ENCODE results near the gene MAP2.
"Not testable (repeated sequence)": the region's sequence is repeated elsewhere in the genome, so short reads cannot be mapped to it uniquely, and the experiment has no call there.

Gene MAP2

DNA sequence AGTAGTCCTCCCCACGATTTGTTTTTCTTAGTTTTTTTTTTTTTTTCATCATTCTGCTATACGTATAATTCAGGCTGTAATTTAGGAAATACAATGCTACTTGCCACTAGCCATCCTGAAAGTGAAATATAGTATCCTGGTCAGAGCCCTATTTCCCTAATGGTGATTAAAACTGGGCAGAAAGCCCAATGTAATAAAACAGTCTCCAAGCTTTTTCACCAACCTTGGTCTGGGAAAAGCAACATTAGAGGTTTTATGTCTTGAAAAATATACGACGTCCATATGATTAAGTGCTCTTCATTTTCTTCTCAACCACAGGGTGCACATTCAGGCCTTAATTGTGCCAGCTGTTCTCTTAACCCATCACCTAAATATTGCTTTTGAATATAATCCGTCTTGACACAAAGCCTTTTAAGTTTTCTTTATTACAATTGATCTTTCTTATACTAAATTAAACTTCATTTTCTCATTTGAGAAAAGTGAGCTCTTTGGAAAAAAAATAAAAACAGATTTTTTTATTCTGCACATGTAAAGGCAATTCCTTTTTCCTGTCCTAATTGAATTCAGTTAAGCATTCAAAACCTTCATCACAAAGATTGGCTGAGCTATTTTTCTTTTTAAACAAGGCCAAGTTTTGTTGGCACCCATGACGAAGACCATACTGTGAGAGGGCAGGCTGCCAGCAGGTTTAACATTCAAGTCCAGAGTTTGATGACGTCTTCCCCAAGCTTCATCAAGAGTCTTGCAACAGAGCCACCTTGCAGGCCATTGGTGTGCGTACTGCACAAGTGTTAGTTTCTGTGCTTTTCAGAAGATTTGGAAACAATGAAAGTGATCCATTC lies 52.7 kb downstream of the MAP2 start:
- no peak for FAIRE-seq

DNA sequence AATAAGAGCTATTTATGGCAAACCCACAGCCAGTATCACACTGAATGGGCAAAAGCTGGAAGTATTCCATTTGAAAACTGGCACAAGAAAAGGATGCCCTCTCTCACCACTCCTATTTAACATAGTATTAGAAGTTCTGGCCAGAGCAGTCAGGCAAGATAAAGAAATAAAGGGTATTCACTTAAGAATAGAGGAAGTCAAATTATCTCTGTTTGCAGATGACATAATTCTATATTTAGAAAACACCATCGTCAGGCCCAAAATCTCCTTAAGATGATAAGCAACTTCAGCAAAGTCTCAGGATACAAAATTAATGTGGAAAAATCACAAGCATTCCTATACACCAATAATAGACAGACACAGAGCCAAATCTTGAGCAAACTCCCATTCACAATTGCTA lies 68.4 kb downstream of the MAP2 start:
- not testable (repeated sequence) for FAIRE-seq

- FAIRE-seq, result not testable (repeated sequence)
These were observed 71.3 kb downstream of the MAP2 start for GRCh38 chr2:209495068-209495620.

DNA sequence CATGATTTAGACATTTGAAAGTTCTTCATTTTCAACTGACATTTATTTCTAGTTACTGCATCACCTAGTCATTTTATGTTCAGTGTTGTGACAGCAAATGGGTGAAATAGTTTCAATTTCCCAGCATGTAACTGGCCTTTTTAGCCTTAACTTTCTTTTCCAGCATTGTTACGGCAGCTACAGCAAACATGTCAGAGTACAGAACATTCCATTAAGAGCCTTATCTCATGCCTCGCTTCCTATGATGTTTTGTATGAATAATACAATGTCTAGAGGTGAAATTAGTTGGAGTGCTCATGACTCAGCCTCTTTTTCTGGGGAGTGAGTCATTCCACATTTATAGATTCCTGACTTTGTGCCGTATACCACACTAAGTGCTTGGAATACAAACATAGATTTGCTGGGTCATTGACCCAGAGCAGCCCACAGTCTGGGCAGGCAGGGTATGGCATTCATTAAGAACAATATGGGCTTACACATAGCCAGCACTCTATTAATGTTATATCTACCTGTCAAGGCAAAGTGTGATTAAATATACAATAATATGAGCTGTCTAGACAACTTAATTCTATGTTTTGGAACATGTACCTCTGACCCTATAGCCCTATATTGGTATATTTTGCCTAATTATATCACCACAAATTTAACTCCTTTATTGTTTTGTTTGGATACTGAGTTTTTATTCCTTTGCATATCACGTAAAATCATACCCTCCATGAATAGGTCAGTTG lies 72.2 kb downstream of the MAP2 start:
- FAIRE-seq, result no peak

DNA sequence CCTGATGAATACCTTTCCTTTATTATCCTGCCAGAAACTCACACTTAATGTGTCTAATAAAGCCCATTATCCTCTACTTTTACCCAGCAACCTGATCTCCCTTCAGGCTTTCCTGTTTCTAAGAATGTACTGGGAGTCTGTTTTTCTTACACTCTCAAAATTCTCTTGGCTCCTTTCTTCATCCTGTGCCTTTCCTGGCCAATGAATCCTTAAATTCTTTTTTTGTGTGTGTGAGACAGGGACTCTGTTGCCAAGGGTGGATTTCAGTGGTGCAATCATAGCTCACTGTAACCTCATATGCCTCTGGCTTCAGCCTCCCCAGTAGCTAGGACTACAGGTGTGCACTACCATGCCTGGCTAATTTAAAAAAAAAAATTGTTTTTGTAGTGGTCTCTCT lies 72.7 kb downstream of the MAP2 start:
- FAIRE-seq, result no peak

GRCh38 chr2:209498614-209499013 lies 74.8 kb downstream of the MAP2 start:
- no peak for FAIRE-seq

GRCh38 chr2:209499069-209499468 lies 75.2 kb downstream of the MAP2 start:
- no peak for FAIRE-seq

GRCh38 chr2:209501579-209501978 lies 77.7 kb downstream of the MAP2 start:
- FAIRE-seq, result no peak

GRCh38 chr2:209505410-209505809 lies 81.6 kb downstream of the MAP2 start:
- no peak for FAIRE-seq

DNA sequence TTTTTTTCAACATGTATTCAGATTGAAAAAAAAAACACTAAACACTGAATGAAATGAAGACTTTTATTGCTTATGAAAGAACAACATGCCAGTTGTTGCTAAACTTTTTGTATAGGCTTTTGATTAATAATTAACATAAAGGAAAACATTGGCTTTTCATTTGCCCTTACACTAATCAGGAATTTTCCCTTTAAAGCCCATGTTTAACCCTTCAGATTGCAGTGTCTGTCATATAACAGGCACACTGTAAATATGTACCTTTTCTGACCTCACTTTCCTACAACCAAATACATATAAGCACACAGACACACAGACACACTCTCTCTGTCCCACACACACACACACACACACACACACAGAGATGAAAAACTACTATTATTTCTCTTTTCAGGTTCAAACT lies 84.4 kb downstream of the MAP2 start:
- FAIRE-seq, result no peak

- FAIRE-seq, result no peak
These were observed 87.8 kb downstream of the MAP2 start for GRCh38 chr2:209511637-209512036.

DNA sequence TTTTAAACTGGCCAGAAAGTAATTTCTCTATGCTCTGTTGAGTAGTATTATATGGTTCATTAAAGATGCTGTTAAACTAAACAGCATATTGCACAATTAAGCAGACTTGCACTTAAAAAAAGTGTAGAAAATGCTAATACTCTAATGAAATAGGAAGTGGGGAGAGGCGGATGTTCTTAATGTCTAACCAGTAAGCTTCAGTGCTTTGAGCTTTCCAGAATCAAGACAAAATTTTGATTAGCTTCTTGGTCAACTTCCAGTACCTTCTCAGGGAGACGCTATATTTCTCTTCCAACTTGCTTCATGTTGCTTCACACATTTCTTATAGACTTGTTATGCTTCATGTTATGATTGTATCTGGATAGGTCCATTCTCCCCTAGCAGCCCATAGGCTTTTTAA lies 89.1 kb downstream of the MAP2 start:
- no peak for FAIRE-seq

- FAIRE-seq, result no peak
These were observed 93.6 kb downstream of the MAP2 start for GRCh38 chr2:209517436-209517835.

- FAIRE-seq, result no peak
These were observed 95.4 kb downstream of the MAP2 start for GRCh38 chr2:209519271-209519670.

DNA sequence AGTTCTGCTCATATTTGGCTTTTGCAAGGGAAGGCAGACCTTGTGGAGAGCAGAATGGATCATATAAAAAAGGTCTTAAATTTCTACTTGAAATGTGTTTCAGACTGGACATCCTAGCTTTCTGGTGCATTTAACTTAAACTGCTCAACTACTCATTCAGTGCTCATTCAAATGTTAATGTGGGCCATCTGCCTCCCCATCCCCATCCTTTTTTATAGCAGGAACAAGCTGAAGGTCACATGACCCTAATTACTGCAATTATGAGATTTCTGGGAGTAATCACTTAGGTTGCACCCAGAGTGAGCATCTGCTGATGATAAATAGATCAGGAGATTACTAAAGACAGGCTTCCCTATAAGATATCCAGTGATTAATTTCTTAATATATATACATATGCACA lies 96.1 kb downstream of the MAP2 start:
- FAIRE-seq, result no peak

DNA sequence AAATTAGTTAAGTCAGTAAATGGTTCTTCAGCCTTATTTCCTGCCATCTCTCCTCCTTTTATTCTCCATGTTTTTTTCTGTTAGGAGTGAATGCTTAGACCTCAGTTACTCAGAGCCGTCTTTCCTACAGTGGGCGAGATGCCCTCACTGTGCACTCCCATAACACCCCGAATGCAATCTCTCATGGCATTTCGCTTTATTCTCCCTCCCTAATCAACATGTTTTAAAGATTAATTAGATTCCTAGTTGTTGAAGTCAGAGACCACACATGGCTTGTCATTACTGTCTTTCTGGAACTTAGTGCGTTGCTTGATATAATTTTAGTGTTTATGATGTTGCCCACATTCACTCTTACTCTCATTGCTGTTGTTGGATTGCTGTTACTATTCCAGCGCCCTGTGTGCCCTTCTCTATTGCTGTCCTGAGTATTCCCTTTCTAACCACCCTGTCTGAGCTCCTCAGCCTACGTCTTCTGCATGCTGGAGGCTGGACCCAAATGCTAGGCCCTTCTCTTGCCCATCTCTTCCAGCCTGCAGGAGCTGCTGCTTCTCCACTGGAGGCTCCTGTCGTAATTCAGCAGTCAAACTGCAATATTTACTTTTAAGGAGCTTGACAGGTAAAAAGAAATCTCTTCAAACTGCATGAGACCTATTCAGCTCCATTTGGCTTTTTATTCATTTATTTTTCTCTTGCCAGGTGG lies 99.3 kb downstream of the MAP2 start:
- FAIRE-seq, result no peak

DNA sequence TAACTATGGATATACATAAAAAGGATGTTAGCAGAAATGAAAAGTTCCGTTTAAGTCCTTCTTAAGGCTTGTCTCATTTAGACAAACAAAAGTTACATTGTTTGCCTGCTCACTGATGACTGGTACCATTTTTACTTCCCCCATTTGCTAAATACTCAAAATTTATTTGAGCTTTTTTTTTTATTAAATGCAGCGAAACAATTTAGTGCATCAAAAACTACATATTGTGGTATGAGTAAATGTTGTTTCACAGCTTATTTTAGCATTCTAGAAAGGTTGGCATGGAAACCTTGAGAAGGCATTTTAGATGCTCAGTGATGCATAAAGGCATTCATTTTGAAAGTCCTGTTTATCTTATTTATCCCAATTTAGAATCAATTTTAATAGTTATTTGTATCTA lies 100.0 kb downstream of the MAP2 start:
- FAIRE-seq, result no peak

DNA sequence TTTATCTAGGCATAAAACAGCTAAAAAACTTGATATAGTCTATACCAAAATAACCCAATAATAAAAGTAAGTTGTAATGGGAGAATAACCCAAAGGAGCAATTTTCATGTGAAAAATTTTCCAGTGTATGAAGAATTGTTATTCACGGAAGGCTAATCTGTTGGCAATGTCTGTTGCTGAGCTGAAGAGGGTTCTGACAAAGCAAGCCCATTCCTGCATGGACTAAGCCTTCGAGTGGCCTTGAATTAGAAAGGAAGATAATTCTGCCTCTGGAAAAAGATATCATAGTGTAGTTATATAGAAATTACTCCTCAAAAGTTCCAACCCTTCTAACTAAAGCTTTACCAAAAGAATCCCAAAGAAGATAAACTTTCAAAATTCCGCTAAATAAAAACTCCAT lies 101.5 kb downstream of the MAP2 start:
- FAIRE-seq, result no peak

- no peak for FAIRE-seq
These were observed 102.0 kb downstream of the MAP2 start for GRCh38 chr2:209525834-209526281.

- no peak for FAIRE-seq
These were observed 102.7 kb downstream of the MAP2 start for GRCh38 chr2:209526561-209526960.

GRCh38 chr2:209529579-209529978 lies 105.7 kb downstream of the MAP2 start:
- no peak for FAIRE-seq

- no peak for FAIRE-seq
These were observed 108.5 kb downstream of the MAP2 start for GRCh38 chr2:209532321-209532720.

DNA sequence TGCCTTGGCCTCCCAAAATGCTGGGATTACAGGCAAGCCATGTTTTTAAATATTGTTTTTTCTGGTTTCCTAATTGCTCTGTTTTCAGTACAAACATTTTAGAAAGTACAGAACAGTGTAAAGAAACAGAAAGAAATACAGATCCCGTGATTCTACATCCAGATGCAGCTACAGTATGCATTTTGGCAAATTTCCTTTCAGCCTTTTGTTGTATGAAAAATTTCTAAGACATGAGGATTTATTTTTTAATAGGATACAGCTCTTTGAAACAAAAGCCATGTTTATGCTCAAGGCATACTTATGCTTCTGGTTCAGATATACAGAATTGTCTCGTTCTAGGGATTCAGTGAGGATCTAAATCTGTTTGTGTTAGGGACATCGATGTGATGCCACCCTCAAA lies 109.5 kb downstream of the MAP2 start:
- FAIRE-seq, result no peak
